Osteocyte (in vitro differentiated cells): ENCODE results near the gene C5orf34. TPM values are rescaled to one million over a fixed set of nuclear protein-coding genes. Genes with fewer than 3 reads are reported as not detected.
A peak's percentile ranks its signal among the peaks of the same experiment; 100 is the strongest.
"Not testable (repeated sequence)": the region's sequence is repeated elsewhere in the genome, so short reads cannot be mapped to it uniquely, and the experiment has no call there.

Experiments used
- DNase-seq: peaks from one replicate; pipeline ENCODE4 v3.0.0; 2021; ENCODE audit warnings: mixed read lengths; ENCODE audit not compliant: unreplicated experiment; ENCODE audit errors: extremely low spot score
- H3K27ac Mint-ChIP-seq: one replicate; pipeline ENCODE4 v1.8.0; 2021; ENCODE audit warnings: mild to moderate bottlenecking, mixed read lengths; ENCODE audit not compliant: unreplicated experiment
- H3K27me3 Mint-ChIP-seq: one replicate; pipeline ENCODE4 v1.8.0; 2021; ENCODE audit warnings: mixed read lengths; ENCODE audit not compliant: unreplicated experiment
- H3K36me3 Mint-ChIP-seq: one replicate; pipeline ENCODE4 v1.8.0; 2021; ENCODE audit warnings: mixed read lengths; ENCODE audit not compliant: unreplicated experiment
- H3K4me1 Mint-ChIP-seq: one replicate; pipeline ENCODE4 v1.8.0; 2021; ENCODE audit warnings: mixed read lengths; ENCODE audit not compliant: unreplicated experiment
- H3K4me3 Mint-ChIP-seq: one replicate; pipeline ENCODE4 v1.8.0; 2021; ENCODE audit warnings: mild to moderate bottlenecking, moderate library complexity, mixed read lengths; ENCODE audit not compliant: unreplicated experiment
- H3K9me3 Mint-ChIP-seq: one replicate; pipeline ENCODE4 v1.8.0; 2021; ENCODE audit warnings: mixed read lengths; ENCODE audit not compliant: unreplicated experiment
- CTCF ChIP-seq: fragments of 200-600 bp; sonication (generic); IDR thresholded peaks from 2 replicates; pipeline ENCODE4 v1.5.0; 2021; ENCODE audit warnings: antibody characterized with exemption, mild to moderate bottlenecking, moderate library complexity
- total RNA-seq: library from RNA; stranded (reverse); gene quantifications from 2 replicates; pipeline ENCODE4 v1.2.1, GENCODE V29; 2021

The C5orf34 gene
- total RNA-seq, 1 donor from 2014 or later: 1.7 TPM

DNA sequence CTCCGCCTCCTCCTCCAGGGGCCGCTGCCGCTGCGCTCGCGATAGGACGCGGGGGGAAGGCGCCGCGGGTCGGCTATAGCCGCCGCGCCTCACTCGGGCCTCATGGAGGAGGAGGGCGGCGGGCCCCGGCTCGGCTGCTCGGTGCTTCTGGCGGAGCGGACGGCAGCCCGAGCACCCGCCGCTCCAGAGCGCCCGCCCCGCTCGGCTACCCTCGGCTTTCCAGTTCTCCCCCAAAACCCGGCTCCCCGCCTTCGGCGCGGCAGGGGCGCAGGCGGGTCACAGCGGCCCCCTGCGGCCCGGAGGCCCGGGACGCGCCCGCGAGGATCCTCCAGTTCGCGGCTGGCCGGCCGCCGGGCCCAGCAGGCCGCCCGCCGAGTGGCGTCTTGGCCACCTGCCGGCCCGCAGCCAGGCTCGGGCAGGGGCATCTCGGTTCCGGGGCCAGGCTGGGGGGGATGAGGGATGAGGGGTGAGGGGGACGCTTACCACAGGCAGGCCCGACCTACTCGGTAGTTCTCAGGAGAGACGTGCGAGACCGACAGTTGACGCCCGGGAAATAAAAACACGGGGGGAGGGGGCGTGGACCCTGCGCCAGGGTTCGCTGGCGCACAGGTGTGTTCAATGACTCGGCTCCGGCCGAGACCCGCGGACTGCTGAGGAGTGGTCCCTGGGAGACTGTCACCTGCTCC, 42.1 kb upstream of the C5orf34 start, which contains the start of gene PAIP1:
TSS of gene PAIP1 (minus strand) at position 221 of the 686 bp plus-strand sequence. CDS start 231 bp downstream, outside the sequence.
- Mint-ChIP-seq H3K9me3 (no peaks in the 10 kb centered on the region), H3K27ac (peak within 1 kb of the TSS; percentile 95), H3K4me3 (peak within 1 kb of the TSS; percentile 76), H3K4me1 (peaks cover 20% of the 10 kb centered on the region), H3K27me3 (no peaks in the 10 kb centered on the region), H3K36me3 (no peaks in the 10 kb centered on the region)
- peak; percentile 80 for TF ChIP-seq CTCF
- DNase-seq: peak; percentile 95

DNA sequence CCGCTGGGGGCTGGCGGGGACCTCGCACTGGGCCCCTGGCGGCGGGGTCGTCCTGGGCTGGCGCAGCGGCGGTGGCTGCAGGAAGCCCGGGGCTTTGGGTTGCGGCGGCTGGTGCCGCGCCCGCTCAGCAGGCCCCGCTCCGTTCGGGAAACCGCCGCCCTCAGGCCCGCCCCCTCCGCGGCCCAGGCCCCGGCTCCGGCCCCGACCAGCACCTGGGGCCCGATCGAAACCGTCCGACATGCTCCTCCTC, 41.6 kb upstream of the C5orf34 start:
- not testable (repeated sequence) for H3K27ac Mint-ChIP-seq, H3K9me3 Mint-ChIP-seq, H3K27me3 Mint-ChIP-seq, DNase-seq, H3K36me3 Mint-ChIP-seq
- Mint-ChIP-seq H3K4me1 (peaks cover 18% of the 10 kb centered on the region), H3K4me3 (peak overlapping the region; percentile 76)

DNA sequence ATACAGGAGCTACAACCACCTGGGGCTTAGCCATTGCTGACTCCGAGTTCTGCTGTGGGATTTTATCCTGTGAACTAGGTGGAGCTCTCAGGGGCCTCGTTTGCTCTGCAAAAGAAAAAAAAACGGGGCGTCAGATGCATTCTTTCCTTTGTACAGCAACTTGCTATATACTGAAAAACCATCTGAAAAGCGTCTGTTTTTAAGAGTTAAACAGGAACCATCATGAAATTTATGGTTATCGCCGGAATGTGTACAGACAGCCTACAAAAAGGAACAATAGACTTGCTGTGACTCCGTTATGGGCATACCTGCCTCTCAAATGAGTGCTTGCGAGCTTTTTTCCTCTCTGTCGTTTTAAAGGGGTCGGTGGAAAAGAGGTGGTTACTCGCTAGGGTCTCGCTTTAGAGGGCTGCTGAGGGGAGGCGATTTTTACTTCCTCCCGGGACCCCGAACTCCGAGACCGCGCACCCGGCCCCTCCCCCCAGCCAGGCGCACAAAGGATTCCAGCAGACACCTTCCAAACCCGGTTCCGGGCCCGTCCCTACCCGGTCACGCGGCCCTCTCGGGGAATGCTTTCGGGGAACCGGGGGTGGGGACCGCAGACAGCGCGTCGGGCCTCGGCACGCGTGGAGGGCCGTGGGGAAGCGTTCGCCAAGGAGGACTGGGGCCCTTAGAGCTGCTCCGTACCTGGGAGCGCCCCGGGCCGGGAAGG, 41.1 kb upstream of the C5orf34 start:
- peak; percentile 86 for DNase-seq
- no peak for TF ChIP-seq CTCF
- Mint-ChIP-seq H3K4me1 (peaks cover 14% of the 10 kb centered on the region), H3K27ac (peak overlapping the region; percentile 95), H3K27me3 (no peaks in the 10 kb centered on the region), H3K9me3 (no peaks in the 10 kb centered on the region), H3K4me3 (no peak overlapping the region), H3K36me3 (peaks cover under 1% of the 10 kb centered on the region)

DNA sequence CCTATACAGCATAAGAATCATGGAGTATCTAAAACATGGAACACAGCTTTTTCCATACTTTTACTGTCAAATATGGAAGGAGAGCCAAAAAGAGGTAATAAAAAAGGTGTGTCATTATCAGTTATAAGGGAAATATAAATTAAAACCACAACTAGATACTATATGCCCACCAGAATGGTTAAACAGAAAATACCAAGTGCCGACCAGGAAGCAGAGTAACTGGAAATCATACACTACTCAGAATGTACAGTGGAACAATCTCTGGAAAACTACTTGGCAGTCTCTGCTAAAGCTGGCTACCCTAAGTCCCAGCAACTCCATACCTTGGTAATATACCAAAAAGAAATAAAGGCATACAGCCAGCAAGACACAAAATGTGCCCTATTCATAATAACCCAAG, 39.5 kb upstream of the C5orf34 start:
- no peak overlapping the region for H3K4me3 Mint-ChIP-seq
- H3K27ac Mint-ChIP-seq: no peak overlapping the region
- H3K9me3 Mint-ChIP-seq: no peaks in the 10 kb centered on the region
- DNase-seq: no peak
- no peaks in the 10 kb centered on the region for H3K27me3 Mint-ChIP-seq
- peaks cover 4% of the 10 kb centered on the region for H3K36me3 Mint-ChIP-seq
- H3K4me1 Mint-ChIP-seq: peaks cover 5% of the 10 kb centered on the region
- no peak for TF ChIP-seq CTCF

GRCh38 chr5:43553381-43553780, 38.4 kb upstream of the C5orf34 start:
- no peak for DNase-seq
- Mint-ChIP-seq H3K36me3 (peaks cover 9% of the 10 kb centered on the region), H3K27me3 (no peaks in the 10 kb centered on the region), H3K4me3 (no peak overlapping the region), H3K4me1 (peaks cover 5% of the 10 kb centered on the region), H3K27ac (no peak overlapping the region), H3K9me3 (no peaks in the 10 kb centered on the region)
- TF ChIP-seq CTCF: no peak
